GM23248 (cell line): ENCODE results near the gene WBP11.

Experiments used
- EZH2 ChIP-seq: fragments of 200-600 bp; sonication (generic); IDR thresholded peaks from 2 replicates; pipeline ENCODE4 v1.6.1; 2018; ENCODE audit warnings: antibody characterized with exemption, mild to moderate bottlenecking; ENCODE audit not compliant: insufficient read depth, poor library complexity, severe bottlenecking
- EZH2phosphoT487 ChIP-seq: fragments of 200-600 bp; sonication (generic); IDR thresholded peaks from 2 replicates; pipeline ENCODE4 v1.6.1; 2018; ENCODE audit warnings: antibody characterized with exemption, moderate library complexity, mild to moderate bottlenecking, low read depth; ENCODE audit not compliant: insufficient read depth

- TF ChIP-seq EZH2phosphoT487 (no peak), EZH2 (no peak)
Observed at GRCh38 chr12:14811486-14811885, 8.2 kb upstream of the WBP11 start.
